Stimulated activated CD8-positive, alpha-beta memory T cell treated with anti-CD3 and anti-CD28 coated beads, Interleukin-15, amount 100 ng/mL, for 4 hours (primary cell): Measurements from ENCODE around the gene FAM32A.
"Not testable (repeated sequence)": the region's sequence is repeated elsewhere in the genome, so short reads cannot be mapped to it uniquely, and the experiment has no call there.

Experiments used
- DNase-seq, 2 donors: peaks; one replicate each; pipeline ENCODE4 v3.0.0-alpha.2; 2020; ENCODE audit warnings: low read depth in 2 of 2

The FAM32A gene

DNA sequence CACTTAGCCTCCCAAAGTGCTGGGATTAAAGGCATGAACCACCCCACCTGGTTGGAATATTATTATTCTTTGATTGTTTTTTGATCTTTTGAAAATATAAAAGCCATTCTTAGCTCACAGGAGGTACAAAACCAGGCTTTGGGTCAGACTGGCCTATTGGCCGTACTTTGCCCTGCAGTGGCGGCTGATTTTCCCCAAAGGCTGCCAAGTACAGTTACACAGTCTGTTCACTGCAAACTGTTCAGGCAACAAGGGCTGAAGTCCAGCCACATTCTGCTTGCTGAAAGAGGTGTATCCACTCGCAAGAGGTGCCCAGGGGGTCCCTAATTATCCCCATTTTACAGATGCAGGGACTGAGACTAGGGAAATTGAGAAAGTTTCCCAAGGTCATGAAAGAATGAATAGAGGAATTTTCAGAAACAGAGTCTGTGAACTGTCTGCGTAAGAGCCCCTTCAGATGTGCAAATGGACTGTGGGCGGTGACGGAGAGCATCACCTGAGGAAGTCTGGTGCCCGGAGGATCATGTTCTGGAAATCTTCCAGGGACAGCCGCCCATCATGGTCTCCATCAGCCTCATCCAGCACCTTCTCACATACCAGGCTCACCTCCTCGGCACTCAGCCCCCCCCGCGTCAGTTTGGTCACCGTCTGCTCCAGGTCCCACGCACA, 20.9 kb upstream of the FAM32A start:
- DNase-seq: no peak

DNA sequence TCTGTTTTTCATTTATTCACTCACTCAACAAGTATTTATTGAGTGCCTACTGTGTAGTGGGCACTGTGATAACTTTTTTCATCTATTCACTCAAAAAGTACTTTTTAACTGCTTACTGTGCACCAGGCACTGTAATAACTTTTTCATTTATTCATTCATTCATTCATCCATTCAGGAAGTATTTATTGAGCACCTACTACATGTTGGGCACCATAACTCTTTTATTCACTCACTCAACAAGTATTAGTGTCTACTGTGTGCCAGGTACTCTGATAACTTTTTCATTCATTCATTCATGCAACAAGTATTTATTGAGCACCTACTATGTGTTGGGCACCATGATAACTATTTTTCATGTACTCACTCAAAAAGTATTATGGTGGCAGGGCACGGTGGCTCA, 18.8 kb upstream of the FAM32A start:
- no peak for DNase-seq

DNA sequence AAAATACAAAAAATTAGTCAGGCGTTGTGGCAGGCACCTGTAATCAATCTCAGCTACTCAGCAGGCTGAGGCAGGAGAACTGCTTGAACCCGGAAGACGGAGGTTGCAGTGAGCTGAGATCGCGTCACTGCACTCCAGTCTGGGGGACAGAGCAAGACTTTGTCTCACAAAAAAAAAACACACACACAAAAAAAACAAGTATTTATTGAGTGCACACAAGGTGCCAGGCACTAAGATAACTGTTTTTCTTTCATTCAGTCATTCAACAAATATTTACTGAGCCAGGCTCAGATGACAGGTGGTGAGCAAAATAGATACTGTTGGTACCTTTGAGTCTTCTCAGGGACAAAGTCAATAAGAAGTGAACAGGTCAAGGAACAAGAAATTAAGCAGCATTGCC, 18.2 kb upstream of the FAM32A start:
- no peak for DNase-seq

DNA sequence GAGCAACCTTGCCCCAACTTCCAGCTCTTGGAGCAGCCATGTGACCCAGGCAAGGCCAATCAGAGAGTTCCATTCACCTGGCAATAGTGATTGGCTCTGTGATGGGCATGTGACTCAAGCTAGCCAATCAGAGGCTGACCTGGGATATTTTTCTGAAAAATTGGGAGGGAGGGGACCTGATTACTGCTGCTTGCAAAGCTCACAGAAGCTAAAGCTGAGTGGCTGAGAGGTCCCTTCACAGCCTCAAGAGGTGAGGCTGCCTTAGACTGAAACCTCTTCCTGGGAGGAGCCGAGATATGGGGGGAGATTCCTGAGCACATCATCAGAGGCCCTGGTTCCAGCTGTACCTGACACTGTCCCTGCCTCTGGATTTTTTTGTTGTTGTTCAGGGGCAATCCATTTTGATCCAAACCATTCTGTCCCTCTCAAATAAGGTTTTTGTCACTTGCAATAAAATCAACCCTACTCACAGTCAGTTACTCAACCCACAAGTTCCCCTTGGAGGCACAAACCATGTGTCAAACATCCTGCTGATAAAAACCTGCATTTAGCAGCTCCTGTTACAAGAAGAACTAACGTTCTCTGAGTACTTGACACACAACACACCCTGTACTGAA, 16.6 kb upstream of the FAM32A start:
- no peak for DNase-seq

DNA sequence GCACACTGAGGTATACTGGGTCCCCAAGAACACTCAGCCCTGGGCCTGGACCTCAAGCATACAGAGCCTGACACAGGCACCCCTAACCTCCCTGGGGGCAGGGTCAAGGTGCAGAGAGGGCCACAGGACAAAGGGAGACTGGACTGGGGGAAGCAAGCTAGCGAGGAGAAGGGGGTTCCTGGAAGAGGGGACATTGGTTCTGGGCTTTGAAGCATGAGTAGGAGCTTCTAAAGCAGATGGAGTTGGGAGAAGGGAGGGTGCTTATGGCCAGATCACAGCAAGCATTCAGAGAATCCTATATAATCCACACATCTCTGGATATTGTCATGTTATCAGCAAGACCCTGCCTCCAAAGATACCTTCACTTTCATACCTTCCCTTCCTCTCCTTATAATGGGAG, 15.1 kb upstream of the FAM32A start:
- DNase-seq: no peak

DNA sequence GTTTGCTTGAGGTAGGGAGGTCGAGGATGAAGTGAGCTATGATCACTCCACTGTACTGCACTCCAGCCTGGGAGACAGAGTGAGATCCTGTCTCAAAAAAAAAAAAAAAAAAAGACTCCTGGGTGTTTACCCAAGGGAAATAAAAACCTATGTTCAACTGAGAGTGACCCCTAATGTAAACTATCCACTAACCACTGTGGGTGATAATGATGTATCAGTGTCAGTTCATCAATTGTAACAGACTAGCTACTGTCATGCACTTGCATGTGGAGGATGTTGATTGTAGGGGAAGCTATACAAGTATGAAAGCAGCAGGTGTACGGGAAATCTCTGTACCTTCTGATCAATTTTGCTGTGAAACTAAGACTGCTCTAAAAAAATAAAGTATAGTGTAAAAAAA, 9.3 kb upstream of the FAM32A start:
- DNase-seq: no peak

DNA sequence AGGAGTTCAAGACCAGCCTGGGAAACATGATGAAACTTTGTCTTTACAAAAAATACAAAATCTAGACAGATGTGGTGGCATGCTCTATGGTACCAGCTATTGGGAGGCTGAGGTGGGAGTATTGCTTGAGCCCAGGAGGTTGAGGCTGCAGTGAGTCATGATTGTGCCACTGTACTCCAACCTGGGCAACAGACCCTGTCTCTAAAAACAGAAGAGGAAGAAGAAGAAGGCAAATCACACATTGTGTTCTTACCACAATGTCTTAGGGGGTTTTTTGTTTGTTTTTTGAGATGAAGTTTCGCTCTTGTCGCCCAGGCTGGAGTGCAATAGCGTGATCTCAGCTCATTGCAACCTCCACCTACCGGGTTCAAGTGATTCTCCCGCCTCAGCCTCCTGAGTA, 6.3 kb upstream of the FAM32A start:
- not testable (repeated sequence) for DNase-seq

DNA sequence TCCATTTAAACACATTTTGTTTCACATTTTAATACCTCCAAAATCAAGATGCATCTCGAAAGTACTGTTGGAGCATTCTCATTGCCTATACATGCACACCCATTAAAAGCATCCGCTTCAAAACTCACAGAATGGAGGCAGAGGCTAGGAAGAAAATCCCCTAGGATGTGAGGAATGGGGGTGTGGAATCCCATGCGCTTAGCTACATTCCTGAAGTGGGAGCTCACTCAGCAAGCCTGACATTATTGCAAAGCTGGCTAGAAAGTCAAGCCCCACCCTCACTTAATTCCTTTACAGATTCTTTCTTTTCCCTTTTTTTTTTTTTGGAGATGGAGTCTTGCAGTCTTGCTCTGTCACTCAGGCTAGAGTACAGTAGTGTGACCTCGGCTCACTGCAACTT, 4.6 kb upstream of the FAM32A start:
- DNase-seq: no peak

DNA sequence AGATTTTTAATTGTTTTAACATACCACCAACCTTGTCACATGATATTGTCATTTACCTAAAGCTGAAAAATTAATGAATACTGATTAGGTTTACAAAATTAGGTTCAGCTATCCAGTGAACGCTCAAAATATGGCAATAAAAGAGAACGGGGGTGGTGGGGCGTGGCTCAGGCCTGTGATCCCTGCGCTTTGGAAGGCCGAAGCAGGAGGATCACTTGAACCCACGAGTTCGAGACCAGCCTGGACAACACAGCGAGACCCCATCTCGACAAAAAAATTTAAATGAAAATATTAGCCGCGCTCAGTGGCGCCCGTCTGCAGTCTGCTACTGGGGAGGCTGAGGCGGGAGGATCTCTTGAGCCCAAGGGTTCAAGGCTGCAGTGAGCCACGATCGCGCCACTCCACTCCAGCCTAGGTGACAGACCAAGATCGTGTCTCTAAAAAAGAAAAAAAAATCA, 516 bp upstream of the FAM32A start:
- no peak for DNase-seq

DNA sequence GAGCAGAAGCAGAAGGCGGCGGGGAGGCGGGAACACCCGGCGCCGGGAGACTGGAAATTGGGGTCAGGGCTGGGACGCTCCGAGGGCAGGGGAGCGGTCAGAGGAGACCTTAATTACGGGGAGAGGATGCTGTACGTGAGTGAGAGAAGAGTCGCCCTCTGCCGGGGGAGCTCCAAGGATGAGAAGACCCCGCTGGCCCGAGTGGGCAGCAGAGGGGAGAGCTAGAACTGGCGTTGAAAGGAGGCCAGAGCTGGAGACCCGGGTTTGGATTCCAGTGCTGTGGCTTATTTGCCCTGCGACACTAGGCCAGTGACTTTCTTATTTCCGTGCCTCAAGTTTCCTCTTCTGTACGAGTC, 536 bp downstream of the FAM32A start:
- DNase-seq: no peak

DNA sequence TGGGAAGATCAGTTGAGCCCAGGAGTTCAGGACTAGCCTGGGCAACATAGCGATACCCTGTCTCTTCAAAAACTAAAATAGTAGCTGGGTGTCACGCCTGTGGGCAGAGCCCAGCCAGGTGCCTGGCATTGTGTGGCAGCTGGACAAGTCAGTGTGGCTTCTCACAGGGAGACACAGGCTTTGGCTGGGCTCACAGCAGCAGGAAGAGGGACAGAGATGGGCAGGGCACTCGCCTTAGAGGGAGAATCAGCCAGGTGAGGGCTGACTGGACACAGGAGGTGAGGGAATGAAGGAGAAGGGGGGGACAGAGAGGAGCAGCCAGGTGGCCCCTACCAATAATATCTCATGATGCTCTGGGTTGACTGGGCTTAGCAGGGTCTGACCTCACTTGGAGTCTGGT, 3.3 kb downstream of the FAM32A start:
- DNase-seq: no peak

DNA sequence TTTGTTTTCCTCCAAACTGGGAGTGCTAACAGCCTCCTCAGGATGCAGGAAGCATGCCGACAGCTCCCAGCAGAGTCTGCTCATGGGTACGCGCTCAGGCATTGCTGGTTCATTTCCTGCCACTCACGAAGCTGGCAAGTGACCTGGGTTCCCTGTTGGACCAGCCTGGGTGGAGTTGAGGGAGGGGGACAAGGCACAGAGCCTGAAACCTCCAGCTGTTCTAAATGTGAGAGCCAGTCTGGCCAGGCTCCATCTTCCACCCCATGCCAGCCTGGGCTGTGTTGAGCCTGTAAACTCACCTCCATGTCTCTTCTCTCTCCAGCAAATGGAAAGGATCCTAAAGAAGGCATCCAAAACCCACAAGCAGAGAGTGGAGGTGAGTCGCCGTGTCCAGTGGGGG, 5.0 kb downstream of the FAM32A start:
- no peak for DNase-seq

DNA sequence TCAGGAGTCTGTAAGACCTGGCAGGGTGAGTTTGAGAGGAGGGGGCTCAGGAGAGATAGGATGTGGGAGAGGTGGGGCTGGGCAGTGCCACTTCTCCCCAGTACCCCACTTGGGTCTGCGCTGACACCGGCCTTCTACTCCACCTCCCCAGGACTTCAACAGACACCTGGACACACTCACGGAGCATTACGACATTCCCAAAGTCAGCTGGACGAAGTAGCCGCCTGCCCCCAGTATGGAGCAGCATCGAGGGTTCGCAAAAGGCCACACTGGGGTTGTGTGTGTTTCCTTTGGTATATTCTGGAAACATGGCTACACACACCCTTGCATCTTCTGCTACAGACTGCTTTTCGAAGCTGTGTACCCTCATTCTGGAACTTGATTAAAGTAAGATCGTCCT, 5.5 kb downstream of the FAM32A start:
- DNase-seq: no peak

DNA sequence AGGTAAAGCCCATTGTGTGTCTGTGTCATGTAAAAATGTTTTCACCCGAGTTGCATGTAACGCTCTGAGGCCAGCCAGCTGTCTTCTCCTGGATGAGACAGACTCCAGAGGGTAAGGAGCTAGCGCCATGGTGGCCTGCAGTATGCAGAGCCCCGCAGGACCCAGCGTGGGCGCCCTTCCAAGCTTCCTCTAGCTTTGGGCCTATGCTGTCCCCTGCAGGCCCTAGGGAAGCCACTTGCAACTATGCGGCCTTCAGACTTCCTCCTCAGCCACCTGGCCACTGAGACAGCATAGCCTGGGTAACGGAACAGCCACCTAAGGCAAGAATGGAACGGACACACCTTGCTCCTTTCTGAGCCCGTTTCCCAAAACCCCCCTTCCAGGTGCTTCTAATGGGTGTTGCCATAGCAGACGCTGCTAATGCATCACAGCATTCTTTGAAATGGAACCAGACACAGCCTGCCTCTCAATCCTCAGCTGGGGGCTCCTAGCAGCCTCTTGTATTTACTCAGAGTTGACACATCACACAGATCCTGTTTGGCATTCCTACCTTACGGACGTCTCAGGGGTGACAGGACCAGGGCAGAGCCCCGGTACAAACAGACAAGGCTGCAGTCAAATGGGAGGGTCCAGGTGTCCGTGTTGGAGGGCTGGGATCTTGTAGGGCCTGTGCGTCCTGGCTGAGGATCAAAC, 6.2 kb downstream of the FAM32A start:
- no peak for DNase-seq

DNA sequence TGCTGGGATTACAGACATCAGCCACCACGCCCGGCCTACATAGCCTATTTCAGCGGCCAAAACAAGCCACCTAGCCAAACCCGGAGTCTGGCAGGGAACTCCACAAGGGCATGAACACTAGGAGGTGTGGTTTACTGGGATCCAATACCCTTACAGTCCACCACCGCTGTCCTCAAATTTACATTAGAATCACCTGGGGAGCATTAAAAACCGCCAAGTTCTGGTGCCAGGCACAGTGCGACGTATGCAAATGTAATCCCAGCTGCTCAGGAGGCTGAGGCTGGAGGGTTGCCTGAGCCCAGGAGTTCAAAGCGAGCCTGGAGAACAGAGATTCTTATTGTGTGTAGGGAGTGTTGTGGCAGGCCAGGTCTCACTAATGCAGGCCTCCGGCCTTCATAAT, 8.3 kb downstream of the FAM32A start:
- DNase-seq: no peak

DNA sequence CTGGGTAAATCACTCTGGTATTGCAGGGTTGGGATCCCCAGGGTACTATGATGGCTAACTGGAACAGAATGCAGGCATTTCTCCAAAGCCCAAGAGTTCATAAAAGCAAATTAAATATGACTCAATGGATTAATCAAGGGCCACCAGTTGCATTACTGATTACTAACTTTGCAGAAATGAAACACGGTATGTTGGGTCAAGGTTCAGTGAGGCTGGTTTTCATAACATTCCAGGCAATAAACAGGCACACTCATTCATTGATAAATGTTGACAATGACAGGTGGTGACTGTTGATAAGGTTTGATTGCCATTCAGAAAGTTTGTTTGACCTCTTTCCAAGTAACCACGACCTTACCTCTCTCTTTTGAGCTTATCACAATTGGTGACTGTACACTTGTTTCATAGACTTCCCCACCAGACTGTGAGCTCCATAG, 12.0 kb downstream of the FAM32A start:
- no peak for DNase-seq

DNA sequence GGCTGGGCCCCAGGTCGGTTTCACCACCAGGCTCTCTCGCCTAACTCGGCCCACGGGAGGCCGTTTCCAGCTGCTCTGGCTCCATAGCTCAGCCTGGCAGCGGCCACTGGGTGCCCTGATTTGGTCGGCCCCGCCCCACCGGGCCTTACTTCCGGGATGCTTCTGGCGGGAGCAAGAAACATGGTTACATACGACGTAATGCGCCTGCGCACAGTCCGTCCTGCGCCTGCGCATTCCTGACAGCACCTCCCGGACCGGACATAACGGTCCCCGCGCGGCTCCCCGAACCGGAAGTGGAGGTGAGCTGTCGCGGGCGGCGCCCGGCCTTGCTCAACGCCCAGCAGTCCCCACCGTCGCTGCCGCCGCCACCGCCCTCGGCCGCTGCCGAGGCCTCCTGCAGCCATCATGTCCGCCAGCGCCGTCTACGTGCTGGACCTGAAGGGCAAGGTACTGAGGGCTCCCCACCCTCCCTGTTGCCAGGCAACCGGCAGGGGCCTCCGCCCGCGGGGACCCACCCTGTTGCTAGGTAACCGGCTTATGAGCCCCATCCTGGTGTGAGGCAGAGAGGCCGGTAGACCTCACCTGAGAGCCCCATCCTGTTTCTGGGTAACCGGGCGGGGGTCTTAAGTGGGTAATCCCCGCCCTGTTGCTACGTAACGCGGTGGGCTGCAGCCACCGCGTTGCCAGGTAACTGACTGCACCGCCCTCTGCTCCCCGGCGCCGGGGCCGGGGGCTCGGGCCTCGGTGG, 12.6 kb downstream of the FAM32A start, which contains the start of gene AP1M1:
Gene AP1M1, plus strand, starts transcription at position 290 of the 748 bp plus-strand sequence. Its CDS starts 116 bp downstream, at position 406.
- DNase-seq: peak; percentile 96 to 98

DNA sequence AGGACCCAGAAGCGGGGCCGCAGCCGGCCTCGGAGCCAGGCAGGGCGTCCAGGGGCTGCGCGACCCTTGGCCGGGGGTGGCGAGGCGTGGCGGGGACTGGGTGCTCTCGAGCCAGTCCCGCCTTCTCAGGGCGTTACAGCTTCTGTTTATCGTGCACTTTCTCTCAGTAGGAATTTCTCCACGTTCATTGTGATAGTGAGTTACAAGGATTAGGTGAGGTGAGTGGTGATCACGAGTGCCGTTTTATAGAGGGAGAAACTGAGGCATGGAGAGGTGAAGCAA, 13.1 kb downstream of the FAM32A start:
- DNase-seq: no peak

DNA sequence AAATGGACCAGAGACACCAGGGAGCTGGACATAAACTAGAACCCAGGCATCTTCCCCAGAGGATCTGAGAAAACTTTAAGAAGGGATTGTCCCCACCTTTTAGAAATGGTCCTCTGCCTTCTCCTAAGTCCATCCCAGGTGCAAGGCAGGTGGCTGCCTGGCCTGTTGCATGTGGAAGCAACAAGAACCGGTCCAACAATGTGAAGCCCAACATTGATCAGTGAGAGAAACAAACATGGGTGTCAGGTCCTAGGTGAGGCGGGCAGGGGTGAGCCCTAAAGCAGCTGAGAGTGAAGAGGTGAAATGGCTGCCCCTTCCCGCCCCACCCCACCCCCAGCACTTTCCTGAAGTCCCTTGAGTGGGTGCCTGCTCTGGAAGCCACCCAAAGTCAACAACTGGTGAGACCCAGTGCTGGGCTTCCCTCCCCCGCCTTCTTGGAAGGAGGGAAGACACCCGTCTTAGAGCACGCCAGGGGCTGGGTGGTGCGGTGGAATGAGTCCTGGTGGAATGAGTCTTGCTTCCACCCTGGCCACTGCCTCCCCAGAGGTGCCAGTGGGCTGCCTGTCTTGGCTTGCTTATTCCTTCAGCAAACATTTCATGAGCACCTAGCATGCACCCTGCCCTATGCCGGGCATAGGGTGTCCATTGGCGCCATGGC, 14.2 kb downstream of the FAM32A start:
- DNase-seq: no peak

DNA sequence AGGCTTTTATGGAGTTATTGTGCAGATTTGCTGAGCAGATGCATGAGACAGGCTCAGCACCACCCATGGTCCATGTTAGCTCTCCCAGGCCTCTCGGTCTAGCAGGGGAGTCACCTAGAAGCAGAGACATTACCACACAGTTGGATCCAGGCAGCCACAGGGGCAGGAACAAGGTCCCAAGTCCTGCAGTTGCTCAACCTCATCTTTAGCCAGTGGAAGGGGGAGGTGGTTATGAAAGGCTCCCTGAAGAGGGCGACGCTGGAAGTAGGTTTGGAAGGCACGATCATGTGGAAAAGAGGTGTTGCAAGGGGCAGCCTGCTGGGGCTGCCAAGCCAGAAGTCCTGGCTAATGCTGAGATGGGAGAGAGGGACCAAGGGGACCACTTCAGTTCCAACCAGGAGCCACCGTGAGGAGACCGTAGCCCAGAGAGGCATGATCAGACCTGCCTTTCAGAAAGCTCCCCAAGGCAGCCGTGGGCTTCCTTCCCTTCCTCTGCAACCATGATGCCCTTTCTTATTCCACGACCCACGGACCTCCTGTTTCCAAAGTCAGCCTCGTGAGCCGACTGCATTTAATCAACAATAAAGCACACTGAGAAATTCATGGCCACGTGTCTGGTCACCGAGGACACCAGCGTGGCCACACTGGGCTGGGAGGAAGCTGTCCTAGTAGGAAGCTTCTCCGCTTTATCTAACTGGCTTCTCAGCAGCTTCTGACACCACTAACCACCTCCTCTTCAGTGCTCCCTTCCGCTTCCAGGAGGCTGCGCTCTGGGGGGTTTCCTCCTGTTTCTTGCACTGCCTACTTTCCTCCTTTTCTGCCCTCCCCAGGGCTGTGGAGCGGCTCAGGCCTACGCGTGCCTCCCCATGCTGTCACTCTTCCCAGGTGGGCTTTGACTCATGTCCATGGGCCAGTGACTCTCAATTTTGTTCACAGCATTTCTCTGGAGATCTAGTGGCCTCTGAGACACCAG, 15.1 kb downstream of the FAM32A start:
- no peak for DNase-seq

DNA sequence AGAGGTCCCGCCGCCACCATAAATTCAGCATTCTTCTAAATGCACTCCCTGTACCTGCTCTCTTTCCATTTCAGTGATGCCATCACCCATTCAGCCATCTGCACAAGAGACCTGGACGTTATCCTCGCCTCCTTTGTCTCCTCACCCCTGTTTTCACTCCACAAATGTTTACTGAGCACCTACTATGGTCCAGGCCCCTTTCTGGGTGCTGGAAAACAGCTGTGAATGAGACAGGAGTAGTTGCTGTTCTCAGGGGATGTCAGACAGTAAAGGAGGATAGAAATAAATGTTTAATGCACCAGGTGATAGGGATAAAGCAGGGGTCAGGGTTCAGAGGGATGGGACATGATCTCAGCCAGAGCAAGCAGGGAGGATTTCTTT, 15.8 kb downstream of the FAM32A start:
- no peak for DNase-seq
